ENCODE measurements around the gene SHISA8. TPM values are rescaled to one million over a fixed set of nuclear protein-coding genes. Genes with fewer than 3 reads are reported as not detected.

The SHISA8 gene
- total RNA-seq, 1 experiment from 2014 or later = 2.3 TPM

DNA sequence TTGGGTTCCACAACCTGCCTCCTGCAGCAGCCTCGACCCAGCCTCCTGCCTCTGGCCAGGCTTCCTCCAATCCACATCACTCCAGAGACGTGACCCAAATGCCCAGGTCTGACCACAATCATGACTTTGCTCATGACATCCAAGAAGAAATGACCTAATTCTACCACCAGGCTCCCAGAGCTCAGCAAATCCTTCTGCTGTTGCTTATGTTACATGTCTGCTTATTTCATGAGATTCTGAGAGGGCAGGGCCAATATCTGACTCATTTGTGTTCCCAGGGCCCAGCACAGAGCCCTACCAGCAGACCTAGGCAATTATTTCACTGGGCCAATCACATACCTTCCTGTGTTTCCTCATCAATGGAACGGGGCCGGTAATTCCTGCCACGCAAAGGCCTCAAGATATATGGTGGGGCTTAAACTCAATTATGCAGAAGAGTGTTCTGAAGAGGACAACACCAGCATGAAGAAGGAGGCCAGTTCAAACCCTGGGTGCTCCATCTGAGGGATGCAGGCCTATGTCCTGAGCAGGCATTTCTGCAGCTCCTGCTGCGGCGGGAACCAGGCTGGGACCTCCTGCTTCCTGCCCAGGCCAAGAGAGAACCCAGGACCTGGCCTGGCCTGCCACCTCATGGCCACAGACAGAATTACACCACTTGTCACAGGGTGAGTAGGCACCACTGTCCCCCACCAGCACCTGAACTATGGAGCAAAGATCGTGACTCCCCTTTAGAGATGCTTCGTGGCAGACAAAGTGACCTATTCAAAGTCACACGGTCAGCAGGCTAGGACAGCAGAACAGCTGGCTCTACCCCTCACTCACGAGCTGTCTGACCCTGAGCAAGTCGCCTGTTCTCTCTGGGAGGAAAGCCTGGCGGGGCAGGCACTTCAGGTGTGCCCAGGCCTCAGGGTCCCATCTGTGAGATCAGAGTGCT, 26.2 kb upstream of the SHISA8 start:
- intact Hi-C loops (cut with micrococcal nuclease; ENCODE audit: unreplicated experiment) = loop anchor here (1.0 to 10.0 kb wide), 4 partner anchors 119 to 275 kb away; partner anchors contain the start of genes NAGA, PHETA2 and SMDT1
- Histone ChIP-seq H3K36me3 (ENCODE audit: low read depth) (0 out of 2 replicates have a peak, but pooled peaks cover 4% of the 10 kb centered on the region), H3K9me3 (ENCODE audit: insufficient read depth, low read depth) (no peaks in the 10 kb centered on the region), H2AFZ (no peak overlapping the region), H4K20me1 (ENCODE audit: insufficient read depth) (0 out of 2 replicates have a peak, but pooled peaks cover 9% of the 10 kb centered on the region), H3K27me3 (ENCODE audit: insufficient read depth, low read depth) (no peaks in the 10 kb centered on the region), H3K27ac (peak overlapping the region; percentile 58), H3K79me2 (ENCODE audit: low read depth) (peaks cover 20% of the 10 kb centered on the region), H3K4me1 (replicated peaks; ENCODE audit: insufficient read depth) (peaks cover 11% of the 10 kb centered on the region), H3K4me2 (no peak overlapping the region), H3K9me2 (ENCODE audit: insufficient read depth) (no peaks in the 10 kb centered on the region), H3F3A (ENCODE audit: insufficient read depth, low read depth) (peaks cover 34% of the 10 kb centered on the region), H3K4me3 (no peak overlapping the region)
- ChIA-PET POLR2A (ENCODE audit: unreplicated experiment) (no interaction called here), CTCF (interaction anchor here (0.5 to 2.2 kb wide), 9 partner anchors 15 to 270 kb away, joined by 3 to 26 read pairs (median 3); no protein-coding TSS in a partner anchor)
- peak; percentile 63 to 84 for DNase-seq
- TF ChIP-seq EZH2 (IDR thresholded peaks at IDR 0.05; ENCODE audit: low read depth) = no peak
- TF ChIP-seq, protein P1, sequence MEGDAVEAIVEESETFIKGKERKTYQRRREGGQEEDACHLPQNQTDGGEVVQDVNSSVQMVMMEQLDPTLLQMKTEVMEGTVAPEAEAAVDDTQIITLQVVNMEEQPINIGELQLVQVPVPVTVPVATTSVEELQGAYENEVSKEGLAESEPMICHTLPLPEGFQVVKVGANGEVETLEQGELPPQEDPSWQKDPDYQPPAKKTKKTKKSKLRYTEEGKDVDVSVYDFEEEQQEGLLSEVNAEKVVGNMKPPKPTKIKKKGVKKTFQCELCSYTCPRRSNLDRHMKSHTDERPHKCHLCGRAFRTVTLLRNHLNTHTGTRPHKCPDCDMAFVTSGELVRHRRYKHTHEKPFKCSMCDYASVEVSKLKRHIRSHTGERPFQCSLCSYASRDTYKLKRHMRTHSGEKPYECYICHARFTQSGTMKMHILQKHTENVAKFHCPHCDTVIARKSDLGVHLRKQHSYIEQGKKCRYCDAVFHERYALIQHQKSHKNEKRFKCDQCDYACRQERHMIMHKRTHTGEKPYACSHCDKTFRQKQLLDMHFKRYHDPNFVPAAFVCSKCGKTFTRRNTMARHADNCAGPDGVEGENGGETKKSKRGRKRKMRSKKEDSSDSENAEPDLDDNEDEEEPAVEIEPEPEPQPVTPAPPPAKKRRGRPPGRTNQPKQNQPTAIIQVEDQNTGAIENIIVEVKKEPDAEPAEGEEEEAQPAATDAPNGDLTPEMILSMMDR (conservative IDR thresholded peaks at IDR 0.05) = peak; percentile 98
- BruUV-seq (replicated peaks) = no TSS peak

DNA sequence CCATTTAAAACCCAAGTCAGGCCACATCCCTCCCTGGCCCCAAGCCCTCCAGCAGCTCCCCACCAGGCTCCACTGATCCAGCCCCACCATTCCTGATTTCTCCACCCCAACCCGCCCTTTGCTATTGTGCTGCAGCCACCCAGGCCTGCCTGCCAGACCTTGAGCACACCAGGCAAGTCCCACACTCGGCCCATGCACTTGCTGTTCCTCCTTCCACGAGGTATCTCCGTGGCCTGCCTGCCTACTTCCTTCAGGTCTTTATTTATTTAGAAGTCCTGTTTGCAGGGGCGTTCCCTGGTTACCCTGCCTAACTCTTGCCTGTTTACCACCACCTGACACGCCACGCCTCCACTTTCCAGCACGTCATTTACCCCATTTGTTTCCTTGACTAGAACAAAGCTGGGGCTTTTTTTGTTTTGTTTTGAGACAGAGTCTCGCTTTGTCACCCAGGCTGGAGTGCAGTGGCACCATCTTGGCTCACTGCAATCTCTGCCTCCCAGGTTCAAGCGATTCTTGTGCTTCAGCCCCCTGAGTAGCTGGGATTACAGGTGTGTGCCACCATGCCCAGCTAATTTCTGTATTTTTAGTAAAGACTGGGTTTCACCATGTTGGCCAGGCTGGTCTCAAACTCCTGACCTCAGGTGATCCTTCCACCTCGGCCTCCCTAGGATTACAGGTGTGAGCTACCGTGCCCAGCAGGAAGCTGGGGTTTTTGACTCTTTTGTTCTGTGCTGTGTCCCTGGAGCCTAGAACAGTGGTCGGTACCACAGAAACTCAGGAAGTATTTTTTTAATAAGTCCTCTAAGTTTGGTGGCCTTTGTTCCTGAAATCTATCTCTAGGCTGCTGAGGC, 25.3 kb upstream of the SHISA8 start:
- Histone ChIP-seq H3K27ac (peak overlapping the region; percentile 58), H3K9me2 (ENCODE audit: insufficient read depth) (no peaks in the 10 kb centered on the region), H3K36me3 (ENCODE audit: low read depth) (0 out of 2 replicates have a peak, but pooled peaks cover 4% of the 10 kb centered on the region), H3K4me2 (no peak overlapping the region), H3F3A (ENCODE audit: insufficient read depth, low read depth) (peaks cover 34% of the 10 kb centered on the region), H2AFZ (no peak overlapping the region), H3K4me1 (replicated peaks; ENCODE audit: insufficient read depth) (peaks cover 5% of the 10 kb centered on the region), H3K9me3 (ENCODE audit: insufficient read depth, low read depth) (no peaks in the 10 kb centered on the region), H3K27me3 (ENCODE audit: insufficient read depth, low read depth) (no peaks in the 10 kb centered on the region), H3K79me2 (ENCODE audit: low read depth) (peaks cover 12% of the 10 kb centered on the region), H3K4me3 (no peak overlapping the region), H4K20me1 (ENCODE audit: insufficient read depth) (0 out of 2 replicates have a peak, but pooled peaks cover 9% of the 10 kb centered on the region)
- TF ChIP-seq EZH2 (IDR thresholded peaks at IDR 0.05; ENCODE audit: low read depth) = no peak
- TF ChIP-seq, protein P1 (conservative IDR thresholded peaks at IDR 0.05) = no peak
- intact Hi-C loops (cut with micrococcal nuclease; ENCODE audit: unreplicated experiment) = loop anchor here (10.0 kb wide), 1 partner anchor 135 kb away; the partner anchor contains the start of genes NAGA, PHETA2 and SMDT1
- DNase-seq = peak; percentile 45 to 68
- CTCF ChIA-PET = interaction anchor here (0.6 to 2.2 kb wide), 6 partner anchors 15 to 268 kb away, joined by 3 to 26 read pairs (median 4); no protein-coding TSS in a partner anchor
- no TSS peak for BruUV-seq (replicated peaks)
- POLR2A ChIA-PET (ENCODE audit: unreplicated experiment) = interaction anchor here (0.7 kb wide), 1 partner anchor 105 kb away, joined by 4 read pairs; no protein-coding TSS in a partner anchor

DNA sequence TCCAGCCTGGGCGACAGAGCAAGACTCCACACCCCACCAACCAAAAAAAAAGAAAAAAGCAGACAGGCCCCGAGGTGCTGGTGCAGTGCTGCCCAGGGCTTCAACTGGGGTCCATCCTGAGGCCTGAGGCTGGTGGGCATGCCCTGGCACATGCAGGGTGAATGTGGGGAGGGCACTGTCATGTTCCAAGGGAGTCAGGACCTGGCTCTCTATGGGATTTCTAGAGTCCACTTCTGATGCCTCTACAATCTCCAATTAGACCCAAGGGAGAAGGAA, 22.0 kb upstream of the SHISA8 start:
- Histone ChIP-seq H3K4me3 (no peak overlapping the region), H3K27me3 (ENCODE audit: insufficient read depth, low read depth) (no peaks in the 10 kb centered on the region), H3K9me2 (ENCODE audit: insufficient read depth) (no peaks in the 10 kb centered on the region), H3F3A (ENCODE audit: insufficient read depth, low read depth) (peaks cover 20% of the 10 kb centered on the region), H4K20me1 (ENCODE audit: insufficient read depth) (0 out of 2 replicates have a peak, but pooled peaks cover 9% of the 10 kb centered on the region), H3K4me2 (no peak overlapping the region), H3K4me1 (replicated peaks; ENCODE audit: insufficient read depth) (no peaks in the 10 kb centered on the region), H2AFZ (no peak overlapping the region), H3K36me3 (ENCODE audit: low read depth) (0 out of 2 replicates have a peak, but pooled peaks cover 4% of the 10 kb centered on the region), H3K79me2 (ENCODE audit: low read depth) (peaks cover 4% of the 10 kb centered on the region; the same call in 1 of the 2 replicates), H3K9me3 (ENCODE audit: insufficient read depth, low read depth) (no peaks in the 10 kb centered on the region), H3K27ac (no peak overlapping the region)
- no TSS peak for BruUV-seq (replicated peaks)
- POLR2A ChIA-PET (ENCODE audit: unreplicated experiment) = no interaction called here
- DNase-seq = no peak
- intact Hi-C loops (cut with micrococcal nuclease; ENCODE audit: unreplicated experiment) = no loop called here
- TF ChIP-seq, protein P1 (conservative IDR thresholded peaks at IDR 0.05) = no peak
- no peak for TF ChIP-seq EZH2 (IDR thresholded peaks at IDR 0.05; ENCODE audit: low read depth)
- CTCF ChIA-PET = no interaction called here

Measured in PC-9 (cell line).